Body of pancreas (tissue), 4 donors: ENCODE results near the gene RBM4B.

Experiments used
- CTCF ChIP-seq, 7 experiments: fragments of 450-650 bp in 4 of 7; fragments of 200-600 bp in 3 of 7; sonication (generic) in 3 of 7; IDR thresholded peaks; one replicate each; pipeline ENCODE4 v1.5.1; 2016 to 2019; ENCODE audit warnings: antibody characterized with exemption in 7 of 7
- POLR2A ChIP-seq, 3 donors: fragments of 450-650 bp; IDR thresholded peaks; one replicate each; pipeline ENCODE4 v1.6.1; 2016; ENCODE audit warnings: antibody characterized with exemption in 3 of 3, mild to moderate bottlenecking in 2 of 3

- TF ChIP-seq CTCF (IDR thresholded peaks at IDR 0.05) (no peak), POLR2A (IDR thresholded peaks at IDR 0.05) (no peak)
Measured at GRCh38 chr11:66704659-66705360, 27.1 kb upstream of the RBM4B start.
